ENCODE measurements around the gene MTO1.
"Not testable (repeated sequence)": the region's sequence is repeated elsewhere in the genome, so short reads cannot be mapped to it uniquely, and the experiment has no call there.

MTO1 gene

GRCh38 chr6:73532293-73532692 lies 70.8 kb downstream of the MTO1 start:
- DNase-seq = no peak

DNA sequence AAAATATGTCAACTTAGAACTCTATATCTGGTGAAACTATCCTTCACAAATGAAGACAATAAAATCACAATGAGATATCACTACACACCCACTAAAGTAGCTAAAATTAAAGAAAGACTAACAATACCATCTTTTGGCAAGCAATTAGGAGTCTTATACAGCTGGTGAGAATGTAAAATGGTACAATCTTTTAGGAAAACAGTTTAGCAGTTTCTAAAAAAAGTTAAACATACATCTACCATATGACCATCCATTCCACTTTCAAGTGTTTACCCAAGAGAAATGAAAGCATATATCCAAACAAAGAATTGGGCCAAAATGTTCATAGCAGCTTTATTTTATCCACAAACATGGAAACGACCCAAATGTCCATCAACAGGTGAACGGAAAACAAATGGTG lies 73.1 kb downstream of the MTO1 start:
- DNase-seq = no peak

DNA sequence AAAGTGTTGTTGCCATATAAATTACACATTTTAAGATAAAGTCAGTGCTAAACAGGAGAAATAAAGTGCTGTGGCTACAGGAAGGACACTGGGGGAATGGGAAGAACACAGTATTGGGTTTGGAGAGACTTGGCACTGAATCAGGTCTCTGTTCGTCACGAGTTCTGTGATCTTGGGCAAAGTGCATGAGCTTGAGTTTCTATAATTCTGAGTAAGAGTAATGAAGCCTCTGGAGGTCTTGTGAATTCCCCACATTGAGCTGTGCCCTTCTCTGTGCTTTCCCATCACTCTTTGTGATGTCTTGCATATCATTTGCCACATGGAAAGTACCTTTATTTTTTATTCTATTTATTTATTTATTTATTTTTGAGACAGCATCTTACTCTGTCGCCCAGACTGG lies 76.1 kb downstream of the MTO1 start:
- DNase-seq = no peak

GRCh38 chr6:73538116-73538779 lies 76.7 kb downstream of the MTO1 start:
- DNase-seq = no peak

DNA sequence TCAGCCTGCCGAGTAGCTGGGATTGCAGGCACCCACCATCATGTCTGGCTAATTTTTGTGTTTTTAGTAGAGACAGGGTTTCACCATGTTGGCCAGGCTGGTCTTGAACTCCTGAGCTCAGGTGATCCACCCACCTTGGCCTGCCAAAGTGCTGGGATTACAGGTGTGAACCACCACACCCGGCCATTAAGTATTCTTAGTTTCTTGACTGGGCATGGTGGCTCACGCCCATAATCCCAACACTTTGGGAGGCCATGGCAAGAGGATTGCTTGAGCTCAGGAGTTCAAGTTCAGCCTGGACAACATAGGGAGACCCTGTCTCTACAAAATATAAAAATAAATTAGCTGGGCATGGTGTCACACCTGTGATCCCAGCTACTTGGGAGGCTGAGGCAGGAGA lies 80.9 kb downstream of the MTO1 start:
- DNase-seq = not testable (repeated sequence)

DNA sequence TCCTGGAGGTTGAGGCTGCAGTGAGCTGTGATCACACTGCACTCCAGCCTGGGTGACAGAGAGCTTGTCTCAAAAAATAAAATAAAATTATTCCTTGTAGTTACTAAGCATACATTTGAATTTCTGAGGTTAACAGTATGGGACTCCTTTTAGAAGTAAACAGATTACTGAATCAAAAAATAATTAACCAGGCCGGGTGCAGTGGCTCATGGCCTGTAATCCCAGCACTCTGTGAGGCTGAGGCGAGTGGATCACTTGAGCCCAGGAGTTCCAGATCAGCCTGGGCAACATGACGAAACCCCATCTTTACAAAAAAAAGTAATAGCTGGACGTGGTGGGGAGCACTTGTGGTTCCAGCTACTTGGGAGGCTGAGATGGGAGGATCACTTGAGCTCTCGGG lies 81.4 kb downstream of the MTO1 start:
- DNase-seq = no peak

- DNase-seq = no peak
Observed at GRCh38 chr6:73547036-73547435, 85.5 kb downstream of the MTO1 start.

GRCh38 chr6:73548458-73549446 lies 87.2 kb downstream of the MTO1 start:
- no peak for DNase-seq

DNA sequence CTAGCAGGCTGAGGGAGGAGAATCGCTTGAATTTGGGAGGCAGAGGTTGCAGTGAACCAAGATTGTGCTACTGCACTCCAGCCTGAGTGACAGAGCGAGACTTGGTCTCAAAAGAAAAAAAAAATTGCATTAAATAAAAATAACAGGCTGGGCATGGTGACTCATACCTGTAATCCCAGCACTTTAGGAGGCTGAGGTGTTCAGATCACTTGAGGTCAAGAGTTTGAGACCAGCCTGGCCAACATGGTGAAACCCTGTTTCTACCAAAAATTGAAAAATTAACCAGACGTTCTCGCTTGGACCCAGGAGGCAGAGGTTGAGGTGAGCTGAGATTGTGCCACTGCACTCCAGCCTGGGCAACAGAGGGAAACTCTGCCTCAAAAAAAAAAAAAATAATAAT lies 89.6 kb downstream of the MTO1 start:
- DNase-seq = not testable (repeated sequence)

DNA sequence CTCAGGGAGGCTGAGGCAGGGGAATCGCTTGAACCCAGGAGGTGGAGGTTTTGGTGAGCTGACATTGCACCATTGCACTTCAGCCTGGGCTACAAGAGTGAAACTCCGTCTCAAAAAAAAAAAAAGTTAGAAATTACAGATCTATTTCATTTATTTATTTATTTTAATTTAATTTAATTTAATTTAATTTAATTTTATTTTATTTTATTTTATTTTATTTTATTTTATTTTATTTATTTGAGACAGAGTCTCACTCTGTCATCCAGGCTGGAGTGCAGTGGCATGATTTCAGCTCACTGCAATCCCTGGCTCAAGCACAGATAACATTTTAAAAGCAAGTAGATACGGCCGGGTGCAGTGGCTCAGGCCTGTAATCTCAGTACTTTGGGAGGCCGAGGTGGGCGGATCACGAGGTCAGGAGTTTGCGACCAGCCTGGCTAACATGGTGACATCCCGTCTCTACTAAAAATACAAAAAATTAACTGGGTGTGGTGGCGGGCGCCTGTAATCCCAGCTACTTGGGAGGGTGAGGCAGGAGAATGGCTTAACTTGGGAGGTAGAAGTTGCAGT lies 93.9 kb downstream of the MTO1 start:
- not testable (repeated sequence) for DNase-seq

DNA sequence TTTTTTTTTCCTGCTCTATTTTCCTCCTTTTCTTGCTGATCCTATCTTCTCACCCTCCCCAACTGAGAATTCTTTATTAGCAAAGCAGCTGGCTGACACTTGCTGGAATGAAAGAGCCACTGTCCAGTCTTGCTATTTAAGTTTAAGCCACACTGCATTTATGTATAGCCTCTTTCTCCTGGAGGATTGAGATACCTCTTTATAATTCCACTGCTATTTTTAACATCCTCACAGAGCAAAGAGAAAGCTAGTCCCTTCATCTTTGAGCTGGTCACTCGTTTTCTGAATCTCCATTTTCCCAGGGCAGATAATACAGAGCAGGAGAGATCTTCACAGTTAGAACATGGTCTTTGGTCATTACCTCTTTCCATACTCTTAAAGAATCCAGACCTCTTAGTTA lies 95.3 kb downstream of the MTO1 start:
- DNase-seq = no peak
